ENCODE measurements around the gene TMTC1. TPM values are rescaled to one million over a fixed set of nuclear protein-coding genes. Genes with fewer than 3 reads are reported as not detected.

TMTC1 gene
- total and polyA plus RNA-seq, 9 of the 15 experiments (the other 6 are each of a cell fraction or from before 2014, with no cell fraction given) = under 0.01 to 0.18 (median 0.06) TPM; not detected in 2

DNA sequence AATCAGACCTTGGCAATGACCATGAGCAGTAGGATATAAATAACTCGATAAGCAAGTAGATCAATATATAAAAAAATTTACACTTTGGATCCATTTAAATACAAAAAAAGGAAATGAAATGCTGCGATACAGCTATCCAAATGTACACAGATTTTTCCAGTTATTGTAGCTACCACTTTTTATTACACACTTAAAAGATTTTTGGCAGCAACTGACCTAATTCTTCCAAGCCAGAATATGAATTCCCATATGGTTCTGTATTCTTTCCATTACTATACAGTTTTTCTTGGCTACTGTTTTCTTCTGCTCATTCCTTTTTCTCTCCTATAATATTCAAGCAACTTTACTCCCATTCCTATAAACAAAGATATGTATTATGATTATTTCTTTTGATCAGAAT, 52.2 kb downstream of the TMTC1 start:
- no peaks in the 10 kb centered on the region for H3K9me1 ChIP-seq (ENCODE audit: control insufficient read depth, insufficient read depth, low read length)
- no peaks in the 10 kb centered on the region for H3K9me3 ChIP-seq (replicated peaks; ENCODE audit: control insufficient read depth, insufficient read depth, low read depth, low read length)
- H3K4me2 ChIP-seq (ENCODE audit: insufficient read depth, low read length) = no peak overlapping the region
- peaks cover 0 to 4% of the 10 kb centered on the region in 2 experiments; a peak in 1 of 5 replicates for H3K27me3 ChIP-seq (ENCODE audit: control insufficient read depth in 2 of 2, insufficient read depth in 2 of 2, low read length in 2 of 2)
- ChIA-PET POLR2A (no interaction called here), CTCF (ENCODE audit: low intra/inter-chr PET ratio) (no interaction called here)
- in situ Hi-C loops (cut with MboI) (no loop called here), intact Hi-C loops (cut with micrococcal nuclease) (no loop called here)
- ATAC-seq (no peak), FAIRE-seq (no peak), DNase-seq (ENCODE audit: extremely low read depth in 1 of 4, low spot score in 3 of 4) (no peak)
- no TSS peak for BruUV-seq (replicated peaks)
- H3K4me1 ChIP-seq (replicated peaks in 1 of 2; ENCODE audit: control insufficient read depth in 2 of 2, insufficient read depth in 2 of 2, low read length in 2 of 2) = no peaks in the 10 kb centered on the region
- WGBS (ENCODE audit: insufficient coverage, low coverage, missing lambda C conversion rate) = 0% methylated on average over 2 of the region's 2 CpGs
- H3K27ac ChIP-seq (ENCODE audit: extremely low read depth, low read depth, low read length) = no peak overlapping the region
- TF ChIP-seq HMGN3 (IDR thresholded peaks at IDR 0.05; ENCODE audit: borderline replicate concordance, extremely low read depth, insufficient read length, low read depth, low read length) (no peak), BHLHE40 (IDR thresholded peaks at IDR 0.05; ENCODE audit: low read length) (no peak), ZNF830 (CRISPR knock-in tag; IDR thresholded peaks at IDR 0.05) (no peak), ZNF143 (CRISPR knock-in tag; IDR thresholded peaks at IDR 0.05) (no peak), GTF2F1 (IDR thresholded peaks at IDR 0.05; ENCODE audit: low read depth, low read length) (no peak), SNRNP70 (optimal IDR thresholded peaks at IDR 0.05; ENCODE audit: low read depth, low read length) (no peak), TGIF2 (CRISPR knock-in tag; IDR thresholded peaks at IDR 0.05) (no peak), FOXK1 (CRISPR knock-in tag; IDR thresholded peaks at IDR 0.05; ENCODE audit: borderline replicate concordance) (no peak)
- TF ChIP-seq, protein P1, sequence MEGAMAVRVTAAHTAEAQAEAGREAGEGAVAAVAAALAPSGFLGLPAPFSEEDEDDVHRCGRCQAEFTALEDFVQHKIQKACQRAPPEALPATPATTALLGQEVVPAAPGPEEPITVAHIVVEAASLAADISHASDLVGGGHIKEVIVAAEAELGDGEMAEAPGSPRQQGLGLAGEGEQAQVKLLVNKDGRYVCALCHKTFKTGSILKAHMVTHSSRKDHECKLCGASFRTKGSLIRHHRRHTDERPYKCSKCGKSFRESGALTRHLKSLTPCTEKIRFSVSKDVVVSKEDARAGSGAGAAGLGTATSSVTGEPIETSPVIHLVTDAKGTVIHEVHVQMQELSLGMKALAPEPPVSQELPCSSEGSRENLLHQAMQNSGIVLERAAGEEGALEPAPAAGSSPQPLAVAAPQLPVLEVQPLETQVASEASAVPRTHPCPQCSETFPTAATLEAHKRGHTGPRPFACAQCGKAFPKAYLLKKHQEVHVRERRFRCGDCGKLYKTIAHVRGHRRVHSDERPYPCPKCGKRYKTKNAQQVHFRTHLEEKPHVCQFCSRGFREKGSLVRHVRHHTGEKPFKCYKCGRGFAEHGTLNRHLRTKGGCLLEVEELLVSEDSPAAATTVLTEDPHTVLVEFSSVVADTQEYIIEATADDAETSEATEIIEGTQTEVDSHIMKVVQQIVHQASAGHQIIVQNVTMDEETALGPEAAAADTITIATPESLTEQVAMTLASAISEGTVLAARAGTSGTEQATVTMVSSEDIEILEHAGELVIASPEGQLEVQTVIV (CRISPR knock-in tag; IDR thresholded peaks at IDR 0.05; ENCODE audit: borderline replicate concordance) = no peak
- TF ChIP-seq, protein P2, sequence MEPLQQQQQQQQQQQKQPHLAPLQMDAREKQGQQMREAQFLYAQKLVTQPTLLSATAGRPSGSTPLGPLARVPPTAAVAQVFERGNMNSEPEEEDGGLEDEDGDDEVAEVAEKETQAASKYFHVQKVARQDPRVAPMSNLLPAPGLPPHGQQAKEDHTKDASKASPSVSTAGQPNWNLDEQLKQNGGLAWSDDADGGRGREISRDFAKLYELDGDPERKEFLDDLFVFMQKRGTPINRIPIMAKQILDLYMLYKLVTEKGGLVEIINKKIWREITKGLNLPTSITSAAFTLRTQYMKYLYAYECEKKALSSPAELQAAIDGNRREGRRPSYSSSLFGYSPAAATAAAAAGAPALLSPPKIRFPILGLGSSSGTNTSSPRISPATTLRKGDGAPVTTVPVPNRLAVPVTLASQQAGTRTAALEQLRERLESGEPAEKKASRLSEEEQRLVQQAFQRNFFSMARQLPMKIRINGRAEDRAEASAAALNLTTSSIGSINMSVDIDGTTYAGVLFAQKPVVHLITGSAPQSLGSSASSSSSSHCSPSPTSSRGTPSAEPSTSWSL (CRISPR knock-in tag; IDR thresholded peaks at IDR 0.05; ENCODE audit: borderline replicate concordance) = no peak
- TF ChIP-seq, protein P3, sequence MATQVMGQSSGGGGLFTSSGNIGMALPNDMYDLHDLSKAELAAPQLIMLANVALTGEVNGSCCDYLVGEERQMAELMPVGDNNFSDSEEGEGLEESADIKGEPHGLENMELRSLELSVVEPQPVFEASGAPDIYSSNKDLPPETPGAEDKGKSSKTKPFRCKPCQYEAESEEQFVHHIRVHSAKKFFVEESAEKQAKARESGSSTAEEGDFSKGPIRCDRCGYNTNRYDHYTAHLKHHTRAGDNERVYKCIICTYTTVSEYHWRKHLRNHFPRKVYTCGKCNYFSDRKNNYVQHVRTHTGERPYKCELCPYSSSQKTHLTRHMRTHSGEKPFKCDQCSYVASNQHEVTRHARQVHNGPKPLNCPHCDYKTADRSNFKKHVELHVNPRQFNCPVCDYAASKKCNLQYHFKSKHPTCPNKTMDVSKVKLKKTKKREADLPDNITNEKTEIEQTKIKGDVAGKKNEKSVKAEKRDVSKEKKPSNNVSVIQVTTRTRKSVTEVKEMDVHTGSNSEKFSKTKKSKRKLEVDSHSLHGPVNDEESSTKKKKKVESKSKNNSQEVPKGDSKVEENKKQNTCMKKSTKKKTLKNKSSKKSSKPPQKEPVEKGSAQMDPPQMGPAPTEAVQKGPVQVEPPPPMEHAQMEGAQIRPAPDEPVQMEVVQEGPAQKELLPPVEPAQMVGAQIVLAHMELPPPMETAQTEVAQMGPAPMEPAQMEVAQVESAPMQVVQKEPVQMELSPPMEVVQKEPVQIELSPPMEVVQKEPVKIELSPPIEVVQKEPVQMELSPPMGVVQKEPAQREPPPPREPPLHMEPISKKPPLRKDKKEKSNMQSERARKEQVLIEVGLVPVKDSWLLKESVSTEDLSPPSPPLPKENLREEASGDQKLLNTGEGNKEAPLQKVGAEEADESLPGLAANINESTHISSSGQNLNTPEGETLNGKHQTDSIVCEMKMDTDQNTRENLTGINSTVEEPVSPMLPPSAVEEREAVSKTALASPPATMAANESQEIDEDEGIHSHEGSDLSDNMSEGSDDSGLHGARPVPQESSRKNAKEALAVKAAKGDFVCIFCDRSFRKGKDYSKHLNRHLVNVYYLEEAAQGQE (IDR thresholded peaks at IDR 0.05; ENCODE audit: borderline replicate concordance) = no peak
- TF ChIP-seq, protein P3 (CRISPR knock-in tag; IDR thresholded peaks at IDR 0.05; ENCODE audit: low read depth) = no peak
- H3K4me3 ChIP-seq = no peak overlapping the region
- H3K79me2 ChIP-seq (ENCODE audit: control insufficient read depth, insufficient read depth, low read length) = no peaks in the 10 kb centered on the region
- no peaks in the 10 kb centered on the region for H3K36me3 ChIP-seq (ENCODE audit: control insufficient read depth, insufficient read depth, low read length)
- H3K9ac ChIP-seq (ENCODE audit: insufficient read depth in 1 of 2, low read depth in 2 of 2, low read length in 2 of 2) = no peak overlapping the region
- no peaks in the 10 kb centered on the region for H4K20me1 ChIP-seq (replicated peaks; ENCODE audit: control insufficient read depth, insufficient read depth, low read length)
- H2AFZ ChIP-seq (ENCODE audit: low read depth, low read length) = no peak overlapping the region

Measured in K562 (cell line).